NB4 (cell line): ENCODE measurements around the gene KLK15.

Experiments
- MYC ChIP-seq: IDR thresholded peaks from 2 replicates; pipeline ENCODE4 v1.6.1; 2011; ENCODE audit warnings: low read depth, low read length
- POLR2A ChIP-seq: IDR thresholded peaks from 2 replicates; pipeline ENCODE4 v1.6.1; 2011; ENCODE audit warnings: mild to moderate bottlenecking; ENCODE audit not compliant: insufficient read length; ENCODE audit errors: extremely low read depth
- TF ChIP-seq, protein P1 (sequence below): IDR thresholded peaks from one replicate; pipeline ENCODE4 v1.5.1; 2012; ENCODE audit warnings: low read depth, low read length
- TF ChIP-seq, protein P2 (sequence below): IDR thresholded peaks from 2 replicates; pipeline ENCODE4 v1.6.1; 2011; ENCODE audit warnings: low read depth, low read length

DNA sequence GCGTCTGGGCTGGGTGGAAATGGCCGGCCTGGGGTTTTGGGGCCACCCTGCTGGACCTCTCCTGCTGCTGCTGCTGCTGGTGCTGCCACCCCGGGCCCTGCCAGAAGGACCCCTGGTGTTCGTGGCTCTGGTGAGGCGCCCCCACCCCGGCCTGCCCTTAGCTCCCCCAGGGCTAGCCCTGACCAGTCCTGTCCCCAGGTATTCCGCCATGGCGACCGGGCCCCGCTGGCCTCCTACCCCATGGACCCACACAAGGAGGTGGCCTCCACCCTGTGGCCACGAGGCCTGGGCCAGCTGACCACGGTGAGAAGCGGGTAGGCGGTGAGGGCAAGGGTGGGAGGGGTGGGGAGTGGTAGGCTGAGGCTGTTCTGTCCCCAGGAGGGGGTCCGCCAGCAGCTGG, 43.0 kb downstream of the KLK15 start, which contains the start of gene ACP4:
- no peak for TF ChIP-seq POLR2A
- TF ChIP-seq, protein P1, sequence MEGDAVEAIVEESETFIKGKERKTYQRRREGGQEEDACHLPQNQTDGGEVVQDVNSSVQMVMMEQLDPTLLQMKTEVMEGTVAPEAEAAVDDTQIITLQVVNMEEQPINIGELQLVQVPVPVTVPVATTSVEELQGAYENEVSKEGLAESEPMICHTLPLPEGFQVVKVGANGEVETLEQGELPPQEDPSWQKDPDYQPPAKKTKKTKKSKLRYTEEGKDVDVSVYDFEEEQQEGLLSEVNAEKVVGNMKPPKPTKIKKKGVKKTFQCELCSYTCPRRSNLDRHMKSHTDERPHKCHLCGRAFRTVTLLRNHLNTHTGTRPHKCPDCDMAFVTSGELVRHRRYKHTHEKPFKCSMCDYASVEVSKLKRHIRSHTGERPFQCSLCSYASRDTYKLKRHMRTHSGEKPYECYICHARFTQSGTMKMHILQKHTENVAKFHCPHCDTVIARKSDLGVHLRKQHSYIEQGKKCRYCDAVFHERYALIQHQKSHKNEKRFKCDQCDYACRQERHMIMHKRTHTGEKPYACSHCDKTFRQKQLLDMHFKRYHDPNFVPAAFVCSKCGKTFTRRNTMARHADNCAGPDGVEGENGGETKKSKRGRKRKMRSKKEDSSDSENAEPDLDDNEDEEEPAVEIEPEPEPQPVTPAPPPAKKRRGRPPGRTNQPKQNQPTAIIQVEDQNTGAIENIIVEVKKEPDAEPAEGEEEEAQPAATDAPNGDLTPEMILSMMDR, result no peak
- no peak for TF ChIP-seq MYC
- TF ChIP-seq, protein P2, sequence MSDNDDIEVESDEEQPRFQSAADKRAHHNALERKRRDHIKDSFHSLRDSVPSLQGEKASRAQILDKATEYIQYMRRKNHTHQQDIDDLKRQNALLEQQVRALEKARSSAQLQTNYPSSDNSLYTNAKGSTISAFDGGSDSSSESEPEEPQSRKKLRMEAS, result no peak
